ENCODE data around the gene SHC3.

SHC3 gene

DNA sequence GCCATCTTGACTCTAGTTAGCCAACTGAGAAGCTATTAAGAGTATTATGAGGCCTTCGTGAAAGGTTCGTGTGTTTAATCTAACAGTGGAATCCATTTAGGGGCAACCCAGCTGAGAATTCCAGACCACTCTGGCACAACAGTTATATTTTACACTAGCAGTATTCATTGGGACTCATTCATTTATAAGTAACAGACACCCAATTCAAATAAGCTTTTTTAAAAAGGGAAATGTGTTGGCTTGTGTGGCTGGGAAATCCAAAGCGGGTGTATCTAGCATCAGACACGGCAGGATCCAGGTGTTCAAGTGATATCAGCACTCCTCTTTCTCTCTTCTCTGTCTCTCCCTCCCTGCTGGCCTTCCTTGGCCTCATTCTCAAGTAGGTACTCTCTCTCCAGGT lies 46.0 kb upstream of the SHC3 start:
- TF ChIP-seq TAF1 (IDR thresholded peaks at IDR 0.05; ENCODE audit: borderline replicate concordance, insufficient read depth, low read length) (no peak), POLR2AphosphoS5 (IDR thresholded peaks at IDR 0.05; ENCODE audit: low read depth, low read length) (no peak), SIN3A (IDR thresholded peaks at IDR 0.05; ENCODE audit: borderline replicate concordance, insufficient read depth, low read length) (no peak), FOXP2 (optimal IDR thresholded peaks at IDR 0.05; ENCODE audit: borderline replicate concordance, extremely low read depth, extremely low read length, insufficient read depth) (no peak)
- TF ChIP-seq, protein P1, sequence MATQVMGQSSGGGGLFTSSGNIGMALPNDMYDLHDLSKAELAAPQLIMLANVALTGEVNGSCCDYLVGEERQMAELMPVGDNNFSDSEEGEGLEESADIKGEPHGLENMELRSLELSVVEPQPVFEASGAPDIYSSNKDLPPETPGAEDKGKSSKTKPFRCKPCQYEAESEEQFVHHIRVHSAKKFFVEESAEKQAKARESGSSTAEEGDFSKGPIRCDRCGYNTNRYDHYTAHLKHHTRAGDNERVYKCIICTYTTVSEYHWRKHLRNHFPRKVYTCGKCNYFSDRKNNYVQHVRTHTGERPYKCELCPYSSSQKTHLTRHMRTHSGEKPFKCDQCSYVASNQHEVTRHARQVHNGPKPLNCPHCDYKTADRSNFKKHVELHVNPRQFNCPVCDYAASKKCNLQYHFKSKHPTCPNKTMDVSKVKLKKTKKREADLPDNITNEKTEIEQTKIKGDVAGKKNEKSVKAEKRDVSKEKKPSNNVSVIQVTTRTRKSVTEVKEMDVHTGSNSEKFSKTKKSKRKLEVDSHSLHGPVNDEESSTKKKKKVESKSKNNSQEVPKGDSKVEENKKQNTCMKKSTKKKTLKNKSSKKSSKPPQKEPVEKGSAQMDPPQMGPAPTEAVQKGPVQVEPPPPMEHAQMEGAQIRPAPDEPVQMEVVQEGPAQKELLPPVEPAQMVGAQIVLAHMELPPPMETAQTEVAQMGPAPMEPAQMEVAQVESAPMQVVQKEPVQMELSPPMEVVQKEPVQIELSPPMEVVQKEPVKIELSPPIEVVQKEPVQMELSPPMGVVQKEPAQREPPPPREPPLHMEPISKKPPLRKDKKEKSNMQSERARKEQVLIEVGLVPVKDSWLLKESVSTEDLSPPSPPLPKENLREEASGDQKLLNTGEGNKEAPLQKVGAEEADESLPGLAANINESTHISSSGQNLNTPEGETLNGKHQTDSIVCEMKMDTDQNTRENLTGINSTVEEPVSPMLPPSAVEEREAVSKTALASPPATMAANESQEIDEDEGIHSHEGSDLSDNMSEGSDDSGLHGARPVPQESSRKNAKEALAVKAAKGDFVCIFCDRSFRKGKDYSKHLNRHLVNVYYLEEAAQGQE (IDR thresholded peaks at IDR 0.05; ENCODE audit: insufficient read depth in 1 of 2, low read depth in 2 of 2, low read length in 2 of 2), result no peak

DNA sequence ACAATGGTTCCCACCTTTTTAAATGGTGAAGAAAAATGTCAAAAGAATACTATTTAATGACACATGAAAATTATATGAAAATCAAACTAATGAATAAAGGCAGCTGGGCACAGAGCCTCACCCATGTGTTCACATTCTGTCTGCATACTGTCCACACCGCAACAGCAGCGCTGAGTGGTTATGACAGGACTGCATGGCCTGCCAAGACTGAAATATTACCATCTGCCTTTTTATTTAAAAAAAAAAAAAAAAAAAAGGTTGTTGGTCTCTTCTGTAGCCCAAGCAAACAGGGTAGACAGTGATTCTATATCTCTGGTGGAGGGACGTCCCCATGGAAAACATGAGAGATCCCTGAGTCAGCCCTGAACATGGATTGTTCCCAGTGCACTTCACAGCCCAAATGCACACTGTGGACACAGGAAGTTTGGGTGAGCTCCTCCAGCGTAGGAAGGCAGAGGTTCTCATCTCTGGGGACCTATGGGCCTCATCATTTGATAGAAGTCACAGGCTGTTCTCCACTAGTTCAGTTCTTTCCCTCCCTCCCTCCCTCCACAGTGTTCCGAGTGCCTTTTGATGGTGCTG lies 44.9 kb upstream of the SHC3 start:
- TF ChIP-seq, protein P1 (IDR thresholded peaks at IDR 0.05; ENCODE audit: insufficient read depth in 1 of 2, low read depth in 2 of 2, low read length in 2 of 2), result no peak
- TF ChIP-seq FOXP2 (optimal IDR thresholded peaks at IDR 0.05; ENCODE audit: borderline replicate concordance, extremely low read depth, extremely low read length, insufficient read depth) (no peak), TAF1 (IDR thresholded peaks at IDR 0.05; ENCODE audit: borderline replicate concordance, insufficient read depth, low read length) (no peak), SIN3A (IDR thresholded peaks at IDR 0.05; ENCODE audit: borderline replicate concordance, insufficient read depth, low read length) (no peak), POLR2AphosphoS5 (IDR thresholded peaks at IDR 0.05; ENCODE audit: low read depth, low read length) (no peak)

DNA sequence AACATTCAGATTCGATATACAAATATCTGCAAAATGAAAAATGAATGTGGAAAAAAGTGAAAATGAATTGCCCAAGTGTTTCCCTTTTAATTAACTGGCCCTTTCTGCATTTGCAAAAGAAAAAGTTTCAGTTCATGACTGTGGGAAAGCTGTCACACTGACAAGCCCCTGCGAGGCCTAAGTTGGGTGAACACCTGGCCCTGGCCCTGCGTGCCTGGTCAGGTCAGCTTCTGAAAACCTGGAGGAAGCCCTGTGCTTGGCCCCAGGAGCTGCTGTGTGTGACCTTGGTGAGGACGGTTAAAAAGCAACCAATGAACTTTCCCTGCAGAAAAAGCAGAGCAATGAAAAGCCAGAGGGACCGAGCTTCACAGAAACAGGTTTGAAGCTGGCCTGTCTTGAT lies 41.0 kb upstream of the SHC3 start:
- TF ChIP-seq, protein P1 (IDR thresholded peaks at IDR 0.05; ENCODE audit: insufficient read depth in 1 of 2, low read depth in 2 of 2, low read length in 2 of 2), result no peak
- TF ChIP-seq SIN3A (IDR thresholded peaks at IDR 0.05; ENCODE audit: borderline replicate concordance, insufficient read depth, low read length) (no peak), FOXP2 (optimal IDR thresholded peaks at IDR 0.05; ENCODE audit: borderline replicate concordance, extremely low read depth, extremely low read length, insufficient read depth) (no peak), POLR2AphosphoS5 (IDR thresholded peaks at IDR 0.05; ENCODE audit: low read depth, low read length) (no peak), TAF1 (IDR thresholded peaks at IDR 0.05; ENCODE audit: borderline replicate concordance, insufficient read depth, low read length) (no peak)

DNA sequence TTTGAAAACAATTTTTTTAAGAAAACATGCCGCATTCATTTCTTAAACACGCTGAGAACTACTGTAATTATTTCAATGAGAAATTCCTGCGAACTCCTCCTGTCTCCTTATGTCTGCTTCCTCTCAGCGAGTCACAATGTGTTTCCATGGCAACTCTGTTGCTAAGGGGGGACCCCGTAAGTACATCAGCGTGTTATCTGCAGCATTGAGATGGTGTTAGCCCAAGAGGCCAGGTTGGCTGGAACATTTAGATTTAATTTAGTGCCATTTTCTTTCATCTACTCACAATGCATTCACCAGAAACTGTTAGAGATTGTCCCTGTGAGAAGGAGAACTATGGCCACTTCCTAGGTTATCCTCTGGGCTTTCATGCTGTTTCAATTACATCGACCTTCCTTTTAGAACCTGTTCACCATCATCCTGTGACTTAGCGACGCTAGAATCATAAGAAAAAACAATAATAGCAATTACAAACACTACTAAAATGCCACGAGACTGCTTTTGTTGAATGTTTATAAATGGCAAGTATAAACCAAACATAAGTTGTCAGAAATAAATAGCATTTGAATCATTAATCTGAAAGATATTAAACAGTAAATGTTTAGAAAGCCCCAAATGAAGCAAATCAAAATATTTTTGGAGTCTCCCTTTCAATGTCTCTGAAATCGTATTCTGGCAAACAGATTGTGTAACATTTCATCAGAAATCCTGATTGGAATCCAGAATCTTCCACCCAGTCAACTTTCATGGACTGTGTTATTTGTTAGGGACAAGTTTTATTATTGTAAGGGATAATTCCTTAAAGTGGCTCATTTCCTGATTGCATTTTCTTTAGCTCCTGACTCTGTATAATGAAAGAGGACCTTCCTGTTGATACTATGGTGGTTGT lies 39.7 kb upstream of the SHC3 start:
- TF ChIP-seq, protein P1 (IDR thresholded peaks at IDR 0.05; ENCODE audit: insufficient read depth in 1 of 2, low read depth in 2 of 2, low read length in 2 of 2), result no peak
